Gastrocnemius medialis (tissue), 4 donors: ENCODE measurements around the gene EXOC3L4. TPM values are rescaled to one million over a fixed set of nuclear protein-coding genes. Genes with fewer than 3 reads are reported as not detected.

Experiments used
- ATAC-seq, 2 donors: fragments of 150-250 bp; one replicate each; pipeline ENCODE4 v1.9.1; 2016
- DNase-seq, 2 donors: peaks; one replicate each; pipeline ENCODE4 v3.0.0-alpha.2; 2019
- H3K27ac ChIP-seq, 4 donors: fragments of 200-600 bp; sonication (generic); 1 replicate in 1 of 4; 2 replicates in 3 of 4; pipeline ENCODE4 v1.5.1; 2016 to 2018; ENCODE audit warnings: mild to moderate bottlenecking in 2 of 4, moderate library complexity in 1 of 4
- H3K27me3 ChIP-seq, 3 donors: fragments of 200-600 bp; sonication (generic) in 2 of 3; 1 replicate in 1 of 3; 2 replicates in 2 of 3; pipeline versions ENCODE4 v1.5.1 to v1.6.0; 2016 to 2019; ENCODE audit warnings: mild to moderate bottlenecking in 1 of 3, moderate library complexity in 1 of 3
- H3K36me3 ChIP-seq, 2 donors: fragments of 200-600 bp; sonication (generic) in 1 of 2; one replicate each; pipeline ENCODE4 v1.5.1; 2017 to 2018
- H3K4me1 ChIP-seq, 2 donors: fragments of 200-600 bp; sonication (generic) in 1 of 2; one replicate each; pipeline ENCODE4 v1.5.1; 2016 to 2017; ENCODE audit warnings: mild to moderate bottlenecking in 2 of 2
- H3K4me3 ChIP-seq, 4 donors: fragments of 200-600 bp; sonication (generic) in 3 of 4; 1 replicate in 1 of 4; 2 replicates in 3 of 4; pipeline ENCODE4 v1.5.1; 2016 to 2019; ENCODE audit warnings: mild to moderate bottlenecking in 2 of 4
- H3K9me3 ChIP-seq, 3 donors: fragments of 200-600 bp; sonication (generic) in 2 of 3; 1 replicate in 1 of 3; 2 replicates in 2 of 3; pipeline ENCODE4 v1.5.1; 2016 to 2019
- CTCF ChIP-seq, 5 experiments: fragments of 450-650 bp in 3 of 5; fragments of 200-600 bp in 2 of 5; sonication (generic) in 2 of 5; IDR thresholded peaks in 4 of 5; conservative IDR thresholded peaks in 1 of 5; 1 replicate in 4 of 5; 2 replicates in 1 of 5; pipeline ENCODE4 v1.5.1; 2016 to 2019; ENCODE audit warnings: antibody characterized with exemption in 5 of 5, mild to moderate bottlenecking in 3 of 5, moderate library complexity in 3 of 5
- POLR2A ChIP-seq, 2 donors: fragments of 450-650 bp; IDR thresholded peaks; one replicate each; pipeline ENCODE4 v1.6.1; 2017; ENCODE audit warnings: antibody characterized with exemption in 2 of 2, mild to moderate bottlenecking in 2 of 2, moderate library complexity in 2 of 2
- in situ Hi-C, 4 donors: fragments of 200-750 bp; cut with MboI; loops; one replicate each; pipeline versions ENCODE4 v1.15.0 to v1.8.0; 2017; ENCODE audit warnings: low sequenced_read_pairs in 4 of 4
- intact Hi-C: fragments of 100-400 bp; cut with DNase I; formaldehyde crosslinking; loops from one replicate; pipeline ENCODE4 v1.15.1; 2023; ENCODE audit warnings: low total_unique reads
- total RNA-seq, 4 donors: library from RNA; depleted of rRNA; stranded (reverse); fragments of >200 nt; gene quantifications; one replicate each; pipeline versions ENCODE4 v1.1.0 to v1.2.3, GENCODE V29; 2016

EXOC3L4 gene
- total RNA-seq, 4 donors from 2014 or later: 0.35 to 2.4 TPM; not detected in 2

- Histone ChIP-seq H3K4me3 (peak overlapping the region; percentile 70 to 91 (median 82)), H3K27ac (peak overlapping the region; percentile 81 to 92 (median 88)), H3K4me1 (peaks cover 46 to 52% of the 10 kb centered on the region in 2 donors), H3K9me3 (no peaks in the 10 kb centered on the region), H3K27me3 (no peaks in the 10 kb centered on the region), H3K36me3 (no peaks in the 10 kb centered on the region)
- in situ Hi-C loops (no loop called here), intact Hi-C loops (no loop called here)
- ATAC-seq (no peak), DNase-seq (no peak)
- no peak for TF ChIP-seq POLR2A (IDR thresholded peaks at IDR 0.05)
- no peak for TF ChIP-seq CTCF (IDR thresholded peaks at IDR 0.05 in 4 of 5, conservative IDR thresholded peaks at IDR 0.05 in 1 of 5)
These were observed 38.8 kb upstream of the EXOC3L4 start for GRCh38 chr14:103055695-103056094.

GRCh38 chr14:103056322-103057027, 38.0 kb upstream of the EXOC3L4 start:
- Histone ChIP-seq H3K27ac (peak overlapping the region; percentile 81 to 92 (median 88)), H3K27me3 (no peaks in the 10 kb centered on the region), H3K4me1 (peaks cover 46 to 51% of the 10 kb centered on the region in 2 donors), H3K4me3 (peak overlapping the region; percentile 70 to 91 (median 82)), H3K36me3 (no peaks in the 10 kb centered on the region), H3K9me3 (no peaks in the 10 kb centered on the region)
- intact Hi-C loops: no loop called here
- peak; percentile 19 to 44 for DNase-seq
- in situ Hi-C loops: no loop called here
- TF ChIP-seq POLR2A (IDR thresholded peaks at IDR 0.05): no peak
- TF ChIP-seq CTCF (IDR thresholded peaks at IDR 0.05 in 4 of 5, conservative IDR thresholded peaks at IDR 0.05 in 1 of 5): no peak
- ATAC-seq: peak in 1 of 2 donors; percentile 4

GRCh38 chr14:103057028-103057371, 37.5 kb upstream of the EXOC3L4 start:
- DNase-seq (no peak), ATAC-seq (peak; percentile 39 to 56)
- Histone ChIP-seq H3K4me1 (peaks cover 46 to 48% of the 10 kb centered on the region in 2 donors), H3K27ac (peak overlapping the region; percentile 81 to 92 (median 88)), H3K4me3 (peak overlapping the region; percentile 70 to 91 (median 82)), H3K27me3 (no peaks in the 10 kb centered on the region), H3K36me3 (no peaks in the 10 kb centered on the region), H3K9me3 (no peaks in the 10 kb centered on the region)
- TF ChIP-seq CTCF (IDR thresholded peaks at IDR 0.05 in 4 of 5, conservative IDR thresholded peaks at IDR 0.05 in 1 of 5) (no peak), POLR2A (IDR thresholded peaks at IDR 0.05) (peak; percentile 29 to 56)
- intact Hi-C loops: no loop called here
- in situ Hi-C loops: no loop called here

- no peaks in the 10 kb centered on the region for H3K27me3 ChIP-seq
- H3K36me3 ChIP-seq: no peaks in the 10 kb centered on the region
- intact Hi-C loops: no loop called here
- in situ Hi-C loops: no loop called here
- TF ChIP-seq POLR2A (IDR thresholded peaks at IDR 0.05): peak; percentile 26 to 53
- TF ChIP-seq CTCF (IDR thresholded peaks at IDR 0.05 in 4 of 5, conservative IDR thresholded peaks at IDR 0.05 in 1 of 5): no peak
- peak; percentile 79 to 87 for DNase-seq
- peak within 1 kb of the TSS; percentile 84 to 93 (median 88) for H3K27ac ChIP-seq
- no peaks in the 10 kb centered on the region for H3K9me3 ChIP-seq
- peak within 1 kb of the TSS; percentile 70 to 97 (median 85) for H3K4me3 ChIP-seq
- ATAC-seq: peak; percentile 82 to 85
- H3K4me1 ChIP-seq: peaks cover 46 to 48% of the 10 kb centered on the region in 2 donors
These were observed 37.0 kb upstream of the EXOC3L4 start, which contains the start of gene CDC42BPB for GRCh38 chr14:103057372-103058163. Gene CDC42BPB, minus strand, starts transcription at chr14:103057549. Its CDS starts 376 bp downstream, at chr14:103057173.
